K562 (cell line): ENCODE data around the gene CHMP4B. TPM values are rescaled to one million over a fixed set of nuclear protein-coding genes. Genes with fewer than 3 reads are reported as not detected.

Experiments used
- ATAC-seq: fragments of 200-7000 bp; cut with Tn5 transposase; 3 replicates; pipeline ENCODE4 v1.9.1; 2020; ENCODE audit warnings: moderate library complexity
- BruUV-seq: library from RNA; stranded (reverse); fragments of 400-500 nt; replicated peaks from 2 replicates; lab custom pipeline; 2021; lab: Mats Ljungman, UMichigan
- CTCF ChIA-PET: fragments of 300-600 bp; formaldehyde crosslinking; extraction: SDS; loops from one replicate; lab custom pipeline; 2021; ENCODE audit warnings: low intra/inter-chr PET ratio; lab: Yijun Ruan, JAX
- POLR2A ChIA-PET: fragments of 300-600, 350-650 bp; sonication (Branson Sonifier 250); formaldehyde crosslinking; extraction: SDS; loops from one replicate; lab custom pipeline; 2021; ENCODE audit warnings: antibody characterized with exemption, inconsistent platforms; lab: Yijun Ruan, JAX
- DNase-seq, 4 experiments: peaks; one replicate each; pipeline versions ENCODE4 v3.0.0 to v3.0.0-alpha.2; 2011 to 2018; ENCODE audit warnings: low spot score in 3 of 4, mixed read lengths in 3 of 4; ENCODE audit errors: extremely low read depth in 1 of 4
- FAIRE-seq: peaks from 2 replicates; lab custom pipeline; 2011; peaks lifted over from hg19 to GRCh38; lab: Jason Lieb, UNC
- H2AFZ ChIP-seq: 2 replicates; pipeline ENCODE4 v1.6.0; 2011; ENCODE audit warnings: low read depth, low read length, control low read depth, inconsistent platforms
- H3K27ac ChIP-seq: fragments of 200-600 bp; 3 replicates; pipeline ENCODE4 v1.8.0; 2011; ENCODE audit warnings: low read depth, mild to moderate bottlenecking, control low read depth, inconsistent platforms, low read length, moderate library complexity, mixed read lengths; ENCODE audit errors: extremely low read depth
- H3K27me3 ChIP-seq, 2 experiments: fragments of 300-600 bp in 1 of 2; 2 replicates in 1 of 2; 3 replicates in 1 of 2; pipeline versions ENCODE4 v1.6.0 to v1.8.0; 2011; ENCODE audit warnings: inconsistent platforms in 2 of 2, low read length in 2 of 2, mild to moderate bottlenecking in 1 of 2, mixed read lengths in 1 of 2, moderate library complexity in 1 of 2; ENCODE audit not compliant: control insufficient read depth in 2 of 2, insufficient read depth in 2 of 2
- H3K36me3 ChIP-seq: fragments of 300-600 bp; 3 replicates; pipeline ENCODE4 v1.8.0; 2011; ENCODE audit warnings: mild to moderate bottlenecking, low read length, inconsistent platforms; ENCODE audit not compliant: control insufficient read depth, insufficient read depth
- H3K4me1 ChIP-seq, 2 experiments: fragments of 200-600 bp in 1 of 2; replicated peaks in 1 of 2; 2 replicates in 1 of 2; 3 replicates in 1 of 2; pipeline versions ENCODE4 v1.5.1 to v1.8.0; 2011; ENCODE audit warnings: inconsistent platforms in 2 of 2, low read length in 2 of 2, mild to moderate bottlenecking in 1 of 2, mixed read lengths in 1 of 2, moderate library complexity in 1 of 2; ENCODE audit not compliant: control insufficient read depth in 2 of 2, insufficient read depth in 2 of 2
- H3K4me2 ChIP-seq: 2 replicates; pipeline ENCODE4 v1.6.1; 2011; ENCODE audit warnings: low read length, control low read depth, inconsistent platforms, mixed read lengths; ENCODE audit not compliant: insufficient read depth
- H3K4me3 ChIP-seq: fragments of 200-600 bp; sonication (generic), shearing (Covaris generic); 2 replicates; pipeline ENCODE4 v1.5.1; 2016; ENCODE audit warnings: control low read depth, inconsistent platforms
- H3K79me2 ChIP-seq: fragments of 200-600 bp; 3 replicates; pipeline ENCODE4 v1.8.0; 2011; ENCODE audit warnings: low read length, inconsistent platforms; ENCODE audit not compliant: control insufficient read depth, insufficient read depth
- H3K9ac ChIP-seq, 2 experiments: 2 replicates each; pipeline versions ENCODE4 v1.6.0 to v1.6.1; 2011; ENCODE audit warnings: low read depth in 2 of 2, low read length in 2 of 2, control low read depth in 1 of 2, inconsistent platforms in 1 of 2, mild to moderate bottlenecking in 1 of 2, mixed read lengths in 1 of 2; ENCODE audit not compliant: insufficient read depth in 1 of 2
- H3K9me1 ChIP-seq: one replicate; pipeline ENCODE4 v1.6.0; 2011; ENCODE audit warnings: inconsistent platforms, mild to moderate bottlenecking, low read length, moderate library complexity; ENCODE audit not compliant: control insufficient read depth, insufficient read depth
- H3K9me3 ChIP-seq: replicated peaks from 2 replicates; pipeline ENCODE4 v1.5.1; 2011; ENCODE audit warnings: low read depth, low read length, inconsistent platforms; ENCODE audit not compliant: control insufficient read depth, insufficient read depth
- H4K20me1 ChIP-seq: replicated peaks from 2 replicates; pipeline ENCODE4 v1.6.1; 2011; ENCODE audit warnings: low read length, inconsistent platforms, mixed read lengths; ENCODE audit not compliant: control insufficient read depth, insufficient read depth
- ETV5 ChIP-seq: sonication (generic); formaldehyde crosslinking; IDR thresholded peaks from 2 replicates; pipeline ENCODE4 v1.4.0; 2020; ENCODE audit warnings: low read depth, mild to moderate bottlenecking, missing genetic modification reagents
- HNRNPUL1 ChIP-seq: fragments of 200-400 bp; formaldehyde crosslinking; IDR thresholded peaks from 2 replicates; pipeline ENCODE4 v1.6.1; 2017; ENCODE audit warnings: low read length
- RUNX1 ChIP-seq: sonication (generic); IDR thresholded peaks from 2 replicates; pipeline ENCODE4 v1.6.1; 2016; ENCODE audit warnings: antibody characterized with exemption, low read depth
- SREBF1 ChIP-seq: fragments of 150-350 bp; IDR thresholded peaks from 2 replicates; pipeline ENCODE4 v1.6.1; 2014; ENCODE audit warnings: antibody characterized with exemption, low read depth, low read length, borderline replicate concordance
- SRSF1 ChIP-seq: fragments of 200-400 bp; formaldehyde crosslinking; IDR thresholded peaks from 2 replicates; pipeline ENCODE4 v1.6.1; 2017; ENCODE audit warnings: mild to moderate bottlenecking, low read depth, low read length, moderate library complexity
- TEAD1 ChIP-seq, 2 experiments: fragments of 450-650 bp in 1 of 2; sonication (generic) in 1 of 2; formaldehyde crosslinking; IDR thresholded peaks; 2 replicates each; pipeline versions ENCODE4 v1.4.0 to v1.8.0; 2020 to 2022; ENCODE audit warnings: mild to moderate bottlenecking in 2 of 2, missing genetic modification reagents in 1 of 2
- WGBS: fragments of 100-300 bp; shearing (Covaris generic); methylation state at CpG from one replicate; pipeline ENCODE4 v1.1.6; 2016; ENCODE audit warnings: low coverage, mixed read lengths; ENCODE audit not compliant: insufficient coverage; ENCODE audit errors: missing lambda C conversion rate; 5-methylcytosine and 5-hydroxymethylcytosine counted together
- in situ Hi-C: fragments of 300-500 bp; cut with MboI; formaldehyde crosslinking; loops from 4 replicates; pipeline ENCODE4 v1.15.0; 2018; ENCODE audit warnings: inconsistent platforms, mixed read lengths
- intact Hi-C: fragments of 100-400 bp; cut with micrococcal nuclease; formaldehyde crosslinking; loops from 2 replicates; pipeline ENCODE4 v1.14.2; 2022
- polyA plus RNA-seq, 8 experiments: library from polyadenylated mRNA; depleted of rRNA in 4 of 8; stranded (reverse) in 5 of 8; unstranded in 3 of 8; fragments of >200 nt; fragmentation: Nextera tagmentation in 2 of 8; fragmentation: Illumina TruSeq in 1 of 8; extraction: Ambion mirVana in 2 of 8; extraction: Trizol in 1 of 8; gene quantifications; 2 replicates each; pipeline versions ENCODE4 v1.2.1 to v1.2.3, GENCODE V29; 2011 to 2014; ENCODE audit warnings: inconsistent platforms in 1 of 8, missing spikeins in 1 of 8
- total RNA-seq, 7 experiments: library from RNA; depleted of rRNA in 6 of 7; stranded (reverse); fragments of >200 nt in 6 of 7; fragmentation: Illumina TruSeq in 2 of 7; extraction: Trizol in 2 of 7; gene quantifications; 2 replicates each; pipeline versions ENCODE4 v1.2.1 to v1.2.3, GENCODE V29; 2011 to 2021; ENCODE audit warnings: low replicate concordance in 1 of 7
- TF ChIP-seq, protein P1 (sequence below), 2 experiments: IDR thresholded peaks; 2 replicates each; pipeline ENCODE4 v1.6.1; 2012; ENCODE audit warnings: improper control_type of control experiment in 2 of 2, low read depth in 2 of 2, low read length in 2 of 2, borderline replicate concordance in 1 of 2
- TF ChIP-seq, protein P2 (sequence below): IDR thresholded peaks from 2 replicates; pipeline ENCODE4 v1.6.1; 2011; ENCODE audit warnings: borderline replicate concordance, low read depth, mild to moderate bottlenecking, moderate library complexity, low read length; ENCODE audit not compliant: insufficient read depth, poor library complexity, severe bottlenecking

The CHMP4B gene
- total and polyA plus RNA-seq, 9 of the 15 experiments (the other 6 are each of a cell fraction or from before 2014, with no cell fraction given), result 1.8 to 64.7 (median 31.8) TPM

DNA sequence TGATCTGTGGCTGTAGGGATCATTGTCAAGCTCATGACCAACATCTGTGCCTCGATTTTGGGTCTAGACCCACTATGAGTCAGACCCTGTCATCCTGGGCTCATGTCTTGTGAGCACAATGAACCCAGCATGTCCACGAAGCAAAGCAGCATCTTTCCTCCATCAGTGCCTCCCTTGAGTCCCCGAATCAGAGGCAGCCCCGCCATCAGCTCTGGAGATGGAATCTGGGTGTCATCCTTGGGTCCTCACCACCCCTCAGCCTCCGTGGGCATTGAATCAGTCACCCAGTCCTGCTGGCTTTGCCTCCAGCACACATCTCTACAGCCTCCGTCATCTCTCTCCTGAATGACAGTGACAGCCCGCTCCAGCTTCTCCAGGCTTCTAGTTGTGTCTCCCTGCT lies 56.9 kb downstream of the CHMP4B start:
- 2% methylated on average over 7 of the region's 7 CpGs for WGBS

More for the DNA sequence above, 56.9 kb downstream of the CHMP4B start:
- Histone ChIP-seq H3K79me2 (no peaks in the 10 kb centered on the region), H3K4me1 (peaks cover 0 to 11% of the 10 kb centered on the region in 2 experiments; a peak in 2 of 5 replicates), H3K4me2 (no peak overlapping the region), H2AFZ (no peak overlapping the region), H3K9me3 (no peaks in the 10 kb centered on the region), H3K27ac (no peak overlapping the region), H3K27me3 (peaks cover 36 to 67% of the 10 kb centered on the region in 2 experiments), H3K36me3 (no peaks in the 10 kb centered on the region), H3K9me1 (peaks cover 3% of the 10 kb centered on the region), H4K20me1 (no peaks in the 10 kb centered on the region; the same call in 1 of the 2 replicates), H3K9ac (no peak overlapping the region), H3K4me3 (no peak overlapping the region)
- BruUV-seq, result no TSS peak
- POLR2A ChIA-PET, result interaction anchor here (0.5 to 0.9 kb wide), 2 partner anchors 29 to 241 kb away, joined by 3 read pairs; no protein-coding TSS in a partner anchor
- no peak for ATAC-seq
- CTCF ChIA-PET, result no interaction called here
- no peak for FAIRE-seq
- in situ Hi-C loops (no loop called here), intact Hi-C loops (no loop called here)
- TF ChIP-seq, protein P1, sequence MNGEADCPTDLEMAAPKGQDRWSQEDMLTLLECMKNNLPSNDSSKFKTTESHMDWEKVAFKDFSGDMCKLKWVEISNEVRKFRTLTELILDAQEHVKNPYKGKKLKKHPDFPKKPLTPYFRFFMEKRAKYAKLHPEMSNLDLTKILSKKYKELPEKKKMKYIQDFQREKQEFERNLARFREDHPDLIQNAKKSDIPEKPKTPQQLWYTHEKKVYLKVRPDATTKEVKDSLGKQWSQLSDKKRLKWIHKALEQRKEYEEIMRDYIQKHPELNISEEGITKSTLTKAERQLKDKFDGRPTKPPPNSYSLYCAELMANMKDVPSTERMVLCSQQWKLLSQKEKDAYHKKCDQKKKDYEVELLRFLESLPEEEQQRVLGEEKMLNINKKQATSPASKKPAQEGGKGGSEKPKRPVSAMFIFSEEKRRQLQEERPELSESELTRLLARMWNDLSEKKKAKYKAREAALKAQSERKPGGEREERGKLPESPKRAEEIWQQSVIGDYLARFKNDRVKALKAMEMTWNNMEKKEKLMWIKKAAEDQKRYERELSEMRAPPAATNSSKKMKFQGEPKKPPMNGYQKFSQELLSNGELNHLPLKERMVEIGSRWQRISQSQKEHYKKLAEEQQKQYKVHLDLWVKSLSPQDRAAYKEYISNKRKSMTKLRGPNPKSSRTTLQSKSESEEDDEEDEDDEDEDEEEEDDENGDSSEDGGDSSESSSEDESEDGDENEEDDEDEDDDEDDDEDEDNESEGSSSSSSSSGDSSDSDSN (IDR thresholded peaks at IDR 0.05; ENCODE audit: borderline replicate concordance in 1 of 2, low read depth in 2 of 2, low read length in 2 of 2), result no peak
- TF ChIP-seq RUNX1, result no peak
- TF ChIP-seq SREBF1, result no peak
- no peak for TF ChIP-seq SRSF1
- TF ChIP-seq, protein P2, sequence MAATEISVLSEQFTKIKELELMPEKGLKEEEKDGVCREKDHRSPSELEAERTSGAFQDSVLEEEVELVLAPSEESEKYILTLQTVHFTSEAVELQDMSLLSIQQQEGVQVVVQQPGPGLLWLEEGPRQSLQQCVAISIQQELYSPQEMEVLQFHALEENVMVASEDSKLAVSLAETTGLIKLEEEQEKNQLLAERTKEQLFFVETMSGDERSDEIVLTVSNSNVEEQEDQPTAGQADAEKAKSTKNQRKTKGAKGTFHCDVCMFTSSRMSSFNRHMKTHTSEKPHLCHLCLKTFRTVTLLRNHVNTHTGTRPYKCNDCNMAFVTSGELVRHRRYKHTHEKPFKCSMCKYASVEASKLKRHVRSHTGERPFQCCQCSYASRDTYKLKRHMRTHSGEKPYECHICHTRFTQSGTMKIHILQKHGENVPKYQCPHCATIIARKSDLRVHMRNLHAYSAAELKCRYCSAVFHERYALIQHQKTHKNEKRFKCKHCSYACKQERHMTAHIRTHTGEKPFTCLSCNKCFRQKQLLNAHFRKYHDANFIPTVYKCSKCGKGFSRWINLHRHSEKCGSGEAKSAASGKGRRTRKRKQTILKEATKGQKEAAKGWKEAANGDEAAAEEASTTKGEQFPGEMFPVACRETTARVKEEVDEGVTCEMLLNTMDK, result no peak
- TF ChIP-seq TEAD1 (CRISPR knock-in tag; IDR thresholded peaks at IDR 0.05), result no peak
- TF ChIP-seq ETV5 (CRISPR knock-in tag), result no peak
- TF ChIP-seq HNRNPUL1, result no peak
- no peak for DNase-seq
